ENCODE measurements around the gene KRT40.
"Not testable (repeated sequence)": the region's sequence is repeated elsewhere in the genome, so short reads cannot be mapped to it uniquely, and the experiment has no call there.

KRT40 gene

GRCh38 chr17:41012326-41013120 lies 28.4 kb upstream of the KRT40 start:
- FAIRE-seq, result no peak
- no peak for TF ChIP-seq POLR2AphosphoS5 (IDR thresholded peaks at IDR 0.05; ENCODE audit: low read depth, low read length)
- no peak for TF ChIP-seq TAF1 (IDR thresholded peaks at IDR 0.05; ENCODE audit: borderline replicate concordance, low read depth, low read length)
- no peak for TF ChIP-seq POLR2A (IDR thresholded peaks at IDR 0.05; ENCODE audit: low read depth, low read length)
- DNase-seq (ENCODE audit: insufficient read length), result no peak

GRCh38 chr17:41010441-41010840 lies 26.3 kb upstream of the KRT40 start:
- TF ChIP-seq TAF1 (IDR thresholded peaks at IDR 0.05; ENCODE audit: borderline replicate concordance, low read depth, low read length) (no peak), POLR2AphosphoS5 (IDR thresholded peaks at IDR 0.05; ENCODE audit: low read depth, low read length) (no peak), POLR2A (IDR thresholded peaks at IDR 0.05; ENCODE audit: low read depth, low read length) (no peak)
- FAIRE-seq, result no peak
- no peak for DNase-seq (ENCODE audit: insufficient read length)

- DNase-seq (ENCODE audit: insufficient read length), result no peak
- no peak for FAIRE-seq
- TF ChIP-seq POLR2A (IDR thresholded peaks at IDR 0.05; ENCODE audit: low read depth, low read length) (no peak), POLR2AphosphoS5 (IDR thresholded peaks at IDR 0.05; ENCODE audit: low read depth, low read length) (no peak), TAF1 (IDR thresholded peaks at IDR 0.05; ENCODE audit: borderline replicate concordance, low read depth, low read length) (no peak)
These were observed 25.8 kb upstream of the KRT40 start for GRCh38 chr17:41009936-41010335.

GRCh38 chr17:41009301-41009760 lies 25.2 kb upstream of the KRT40 start:
- FAIRE-seq (no peak), DNase-seq (ENCODE audit: insufficient read length) (no peak)
- no peak for TF ChIP-seq POLR2A (IDR thresholded peaks at IDR 0.05; ENCODE audit: low read depth, low read length)
- TF ChIP-seq TAF1 (IDR thresholded peaks at IDR 0.05; ENCODE audit: borderline replicate concordance, low read depth, low read length), result no peak
- TF ChIP-seq POLR2AphosphoS5 (IDR thresholded peaks at IDR 0.05; ENCODE audit: low read depth, low read length), result no peak

- no peak for DNase-seq (ENCODE audit: insufficient read length)
- no peak for FAIRE-seq
- TF ChIP-seq POLR2A (IDR thresholded peaks at IDR 0.05; ENCODE audit: low read depth, low read length) (no peak), POLR2AphosphoS5 (IDR thresholded peaks at IDR 0.05; ENCODE audit: low read depth, low read length) (no peak), TAF1 (IDR thresholded peaks at IDR 0.05; ENCODE audit: borderline replicate concordance, low read depth, low read length) (no peak)
These were observed 24.7 kb upstream of the KRT40 start, which contains the start of gene KRTAP3-1 for GRCh38 chr17:41008811-41009210. KRTAP3-1 (minus strand) TSS chr17:41009128; CDS start chr17:41009074, 54 bp downstream.

- no peak for TF ChIP-seq POLR2A (IDR thresholded peaks at IDR 0.05; ENCODE audit: low read depth, low read length)
- TF ChIP-seq TAF1 (IDR thresholded peaks at IDR 0.05; ENCODE audit: borderline replicate concordance, low read depth, low read length), result no peak
- TF ChIP-seq POLR2AphosphoS5 (IDR thresholded peaks at IDR 0.05; ENCODE audit: low read depth, low read length), result no peak
- FAIRE-seq (no peak), DNase-seq (ENCODE audit: insufficient read length) (no peak)
These were observed 20.3 kb upstream of the KRT40 start for GRCh38 chr17:41004397-41004796.

- FAIRE-seq, result no peak
- TF ChIP-seq TAF1 (IDR thresholded peaks at IDR 0.05; ENCODE audit: borderline replicate concordance, low read depth, low read length) (no peak), POLR2A (IDR thresholded peaks at IDR 0.05; ENCODE audit: low read depth, low read length) (no peak), POLR2AphosphoS5 (IDR thresholded peaks at IDR 0.05; ENCODE audit: low read depth, low read length) (no peak)
These were observed 19.8 kb upstream of the KRT40 start for GRCh38 chr17:41003926-41004325.

GRCh38 chr17:41002814-41003213 lies 18.7 kb upstream of the KRT40 start:
- TF ChIP-seq POLR2A (IDR thresholded peaks at IDR 0.05; ENCODE audit: low read depth, low read length) (no peak), POLR2AphosphoS5 (IDR thresholded peaks at IDR 0.05; ENCODE audit: low read depth, low read length) (no peak), TAF1 (IDR thresholded peaks at IDR 0.05; ENCODE audit: borderline replicate concordance, low read depth, low read length) (no peak)
- FAIRE-seq (no peak), DNase-seq (ENCODE audit: insufficient read length) (no peak)

More at GRCh38 chr17:41003926-41004325, 19.8 kb upstream of the KRT40 start:
- no peak for DNase-seq (ENCODE audit: insufficient read length)

GRCh38 chr17:41001795-41002194 lies 17.7 kb upstream of the KRT40 start:
- DNase-seq (ENCODE audit: insufficient read length), result no peak
- no peak for FAIRE-seq
- no peak for TF ChIP-seq POLR2A (IDR thresholded peaks at IDR 0.05; ENCODE audit: low read depth, low read length)
- no peak for TF ChIP-seq POLR2AphosphoS5 (IDR thresholded peaks at IDR 0.05; ENCODE audit: low read depth, low read length)
- no peak for TF ChIP-seq TAF1 (IDR thresholded peaks at IDR 0.05; ENCODE audit: borderline replicate concordance, low read depth, low read length)

- FAIRE-seq; DNase-seq (ENCODE audit: insufficient read length): not testable (repeated sequence)
These were observed 15.4 kb upstream of the KRT40 start, which contains the start of gene KRTAP3-2 for GRCh38 chr17:40999563-40999962. KRTAP3-2 (minus strand) TSS chr17:40999906; CDS start chr17:40999853, 53 bp downstream.

- TF ChIP-seq POLR2AphosphoS5 (IDR thresholded peaks at IDR 0.05; ENCODE audit: low read depth, low read length) (no peak), TAF1 (IDR thresholded peaks at IDR 0.05; ENCODE audit: borderline replicate concordance, low read depth, low read length) (no peak), POLR2A (IDR thresholded peaks at IDR 0.05; ENCODE audit: low read depth, low read length) (no peak)
- no peak for DNase-seq (ENCODE audit: insufficient read length)
- FAIRE-seq, result no peak
These were observed 13.2 kb upstream of the KRT40 start for GRCh38 chr17:40997361-40997760.

- TF ChIP-seq POLR2AphosphoS5 (IDR thresholded peaks at IDR 0.05; ENCODE audit: low read depth, low read length) (no peak), TAF1 (IDR thresholded peaks at IDR 0.05; ENCODE audit: borderline replicate concordance, low read depth, low read length) (no peak), POLR2A (IDR thresholded peaks at IDR 0.05; ENCODE audit: low read depth, low read length) (no peak)
- FAIRE-seq, result no peak
- no peak for DNase-seq (ENCODE audit: insufficient read length)
These were observed 12.7 kb upstream of the KRT40 start for GRCh38 chr17:40996829-40997228.
